Activated T-cell treated with anti-CD3 and anti-CD28 coated beads for 48 hours (primary cell): Measurements from ENCODE around the gene PIK3C3.

Source experiments
- DNase-seq: peaks from one replicate; pipeline ENCODE4 v3.0.0-alpha.2; 2020; ENCODE audit warnings: low read depth

PIK3C3 gene

DNA sequence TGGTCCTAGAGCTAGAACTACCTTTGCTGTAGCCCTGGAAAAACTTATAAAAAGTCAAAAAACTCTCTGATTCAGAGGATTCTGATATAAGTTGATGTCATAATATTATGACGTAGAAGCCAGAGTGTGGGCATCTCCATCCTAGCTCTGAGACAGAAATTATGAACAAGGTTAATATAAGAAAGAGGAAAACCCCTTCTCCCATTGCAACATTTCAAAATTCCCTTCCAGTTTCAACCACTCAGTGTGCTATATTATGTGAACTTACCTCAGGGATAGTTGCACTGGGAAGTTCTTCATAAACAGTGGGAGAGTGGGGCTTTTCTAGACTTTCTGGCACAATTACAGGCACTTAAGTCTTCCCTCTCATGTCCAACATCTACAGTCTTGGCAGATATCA, 171.6 kb downstream of the PIK3C3 start:
- DNase-seq: no peak

DNA sequence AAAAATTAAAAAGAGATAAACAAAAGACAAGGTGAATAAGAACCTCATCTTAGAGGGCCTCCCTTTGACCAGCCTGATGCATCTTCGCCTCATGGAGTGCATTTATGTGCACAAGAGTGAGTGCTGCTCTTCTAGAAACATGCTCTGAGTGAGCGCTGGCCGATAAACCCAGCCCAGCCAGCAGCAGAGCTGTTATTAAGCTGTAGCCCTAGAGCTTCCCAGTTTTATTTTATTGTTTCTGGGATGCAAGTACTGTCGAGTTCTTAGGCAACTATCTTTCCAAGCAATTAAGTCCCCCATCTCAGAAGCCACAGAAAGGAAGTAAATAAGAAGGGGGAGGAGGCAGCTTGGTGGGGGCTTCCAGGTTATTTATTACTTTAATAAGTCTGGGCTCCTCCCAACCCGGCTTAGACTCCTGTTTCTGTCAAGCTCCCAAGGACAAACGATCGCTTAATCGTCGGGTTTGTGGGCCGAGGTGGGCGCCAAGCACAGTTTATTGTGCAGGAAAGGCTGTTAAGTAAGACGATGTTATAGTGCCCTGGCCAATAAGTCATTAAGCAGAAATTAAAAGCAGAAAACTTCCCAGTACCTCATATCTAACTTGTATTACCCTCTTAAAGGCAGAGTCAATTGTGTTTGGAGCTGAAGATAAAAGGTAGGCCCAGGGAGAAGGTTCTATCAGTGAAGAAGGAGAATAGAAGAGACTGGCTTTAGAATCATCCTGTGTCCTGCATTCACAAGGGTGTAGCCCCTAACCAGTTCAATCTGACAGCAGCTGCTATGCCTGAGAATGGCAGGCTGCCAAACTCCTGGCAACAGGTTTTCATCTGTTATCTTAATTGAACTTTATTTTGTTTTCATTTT, 176.3 kb downstream of the PIK3C3 start:
- DNase-seq: no peak

DNA sequence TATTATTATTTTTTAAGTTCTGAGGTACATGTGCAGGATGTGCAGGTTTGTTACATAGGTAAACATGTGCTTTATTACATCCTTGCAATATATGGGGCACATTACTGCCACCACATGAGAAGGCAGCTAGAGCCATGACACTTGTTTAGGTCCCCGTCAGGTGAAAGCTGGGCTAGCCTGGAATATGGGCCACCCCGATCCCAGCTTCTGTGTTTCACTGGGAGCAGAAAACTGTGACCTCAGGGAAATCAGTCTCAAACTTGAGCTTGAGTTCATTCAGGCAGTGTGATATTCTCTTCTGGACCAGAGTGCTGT, 176.9 kb downstream of the PIK3C3 start:
- DNase-seq: no peak
